ENCODE measurements around the gene AK9.

AK9 gene

DNA sequence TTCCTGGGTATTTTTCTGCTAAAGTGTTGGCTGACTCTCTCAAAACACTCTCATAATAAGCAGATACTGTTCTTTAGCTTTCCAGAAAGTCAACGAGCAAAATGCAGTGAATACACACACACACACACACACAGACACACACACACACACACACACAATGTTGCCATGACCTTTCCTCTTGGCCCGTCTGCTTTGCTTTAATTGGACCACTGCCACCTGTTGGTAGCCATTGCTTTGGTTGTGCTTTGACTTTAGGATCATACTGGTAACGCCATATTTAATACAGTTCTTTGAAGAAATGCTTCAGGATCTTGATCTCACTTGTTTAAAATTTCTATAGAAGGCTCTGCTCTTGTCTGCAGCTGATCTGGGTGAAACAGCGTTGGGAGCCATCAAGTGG lies 4.5 kb upstream of the AK9 start:
- DNase-seq, result no peak

DNA sequence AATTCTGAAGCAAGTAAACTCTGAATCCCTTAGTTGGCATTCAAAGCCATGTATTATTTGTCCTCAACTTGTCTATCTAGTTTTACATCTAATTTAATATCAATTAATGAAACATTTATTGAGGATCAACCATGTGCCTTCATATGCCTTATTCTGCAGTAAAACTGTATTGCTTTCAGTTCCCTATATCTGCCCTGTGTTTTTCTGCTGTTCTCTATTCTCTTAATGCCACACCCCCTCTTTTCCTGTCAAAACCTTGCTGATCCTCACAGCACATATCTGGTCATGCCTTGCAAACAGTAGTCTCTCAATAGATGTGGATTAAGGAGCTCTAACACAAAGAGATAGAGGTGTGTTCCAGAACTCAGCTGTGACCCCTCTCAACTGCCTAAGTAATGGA lies 2.1 kb upstream of the AK9 start:
- DNase-seq, result no peak

DNA sequence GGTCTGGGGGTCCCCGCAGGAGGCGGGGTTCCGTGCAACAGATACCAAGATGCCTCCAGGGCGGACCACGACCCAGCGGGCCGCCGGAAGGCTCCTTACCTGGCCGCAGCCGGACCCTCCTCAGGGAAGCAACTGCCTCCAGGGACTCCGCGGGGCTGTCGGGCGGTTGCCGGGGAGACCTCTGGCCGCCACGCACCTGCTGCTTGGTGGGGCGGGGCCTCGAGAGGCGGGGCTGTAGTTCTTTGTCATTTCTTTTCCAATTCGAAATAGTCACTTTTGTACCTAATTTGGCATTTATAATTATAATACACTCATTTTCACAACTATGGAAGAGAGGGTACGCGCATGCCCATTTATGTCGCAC lies 647 bp downstream of the AK9 start:
- peak; percentile 30 for DNase-seq

DNA sequence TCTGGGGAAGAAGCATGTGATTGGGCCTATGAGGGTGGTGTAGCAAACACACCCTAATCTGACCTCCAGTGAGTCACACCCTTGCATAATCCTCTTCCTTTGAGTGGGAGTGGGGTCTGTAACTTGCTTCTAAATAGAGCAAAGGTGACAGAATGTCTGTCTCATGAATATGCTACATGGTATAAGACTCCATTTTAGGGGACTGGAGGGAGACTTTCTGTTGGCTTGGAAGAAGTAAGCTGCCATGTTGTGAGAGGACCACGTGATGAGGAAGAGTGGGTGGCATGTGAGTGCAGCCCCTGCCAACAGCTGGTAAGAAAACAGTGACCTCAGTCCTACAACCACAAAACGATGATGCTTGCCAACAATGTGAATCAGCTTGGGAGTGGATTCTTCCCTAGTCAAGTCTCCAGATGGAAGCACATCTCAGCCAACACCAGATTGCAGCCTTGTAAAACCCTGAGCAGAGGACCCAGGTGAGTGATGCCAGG lies 3.7 kb downstream of the AK9 start:
- no peak for DNase-seq

DNA sequence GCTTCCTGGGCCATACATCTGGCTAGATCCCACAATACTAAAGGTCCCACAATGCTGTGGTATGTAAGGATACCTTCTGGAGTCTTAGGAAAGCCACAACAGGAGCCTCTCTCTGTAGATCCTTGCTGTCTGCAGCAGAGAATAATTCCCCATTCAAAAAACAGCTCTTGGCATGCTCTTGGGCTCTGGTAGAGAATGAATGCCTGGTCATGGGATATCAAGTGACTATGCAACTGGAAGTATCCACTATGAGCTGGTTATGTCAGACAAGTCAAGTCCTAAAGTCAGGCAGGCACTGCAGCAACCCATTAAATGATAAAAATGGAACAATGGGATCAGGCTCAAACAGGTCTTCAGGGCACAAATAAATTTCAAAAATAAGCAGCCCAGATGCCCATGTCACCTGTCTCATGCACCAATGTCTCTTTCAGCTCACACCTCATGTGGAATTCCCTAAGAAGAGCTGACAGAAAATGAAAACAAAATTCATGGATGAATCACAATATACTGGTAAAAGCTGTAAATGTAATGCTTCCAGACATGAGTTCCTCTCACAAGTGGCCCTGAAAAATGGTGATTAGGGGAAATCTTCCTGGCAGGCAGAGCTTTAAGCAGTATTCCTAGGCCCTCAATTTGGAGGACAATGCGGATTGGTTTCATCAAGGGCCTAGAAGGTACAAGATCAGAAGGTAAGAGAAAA lies 4.3 kb downstream of the AK9 start:
- no peak for DNase-seq

DNA sequence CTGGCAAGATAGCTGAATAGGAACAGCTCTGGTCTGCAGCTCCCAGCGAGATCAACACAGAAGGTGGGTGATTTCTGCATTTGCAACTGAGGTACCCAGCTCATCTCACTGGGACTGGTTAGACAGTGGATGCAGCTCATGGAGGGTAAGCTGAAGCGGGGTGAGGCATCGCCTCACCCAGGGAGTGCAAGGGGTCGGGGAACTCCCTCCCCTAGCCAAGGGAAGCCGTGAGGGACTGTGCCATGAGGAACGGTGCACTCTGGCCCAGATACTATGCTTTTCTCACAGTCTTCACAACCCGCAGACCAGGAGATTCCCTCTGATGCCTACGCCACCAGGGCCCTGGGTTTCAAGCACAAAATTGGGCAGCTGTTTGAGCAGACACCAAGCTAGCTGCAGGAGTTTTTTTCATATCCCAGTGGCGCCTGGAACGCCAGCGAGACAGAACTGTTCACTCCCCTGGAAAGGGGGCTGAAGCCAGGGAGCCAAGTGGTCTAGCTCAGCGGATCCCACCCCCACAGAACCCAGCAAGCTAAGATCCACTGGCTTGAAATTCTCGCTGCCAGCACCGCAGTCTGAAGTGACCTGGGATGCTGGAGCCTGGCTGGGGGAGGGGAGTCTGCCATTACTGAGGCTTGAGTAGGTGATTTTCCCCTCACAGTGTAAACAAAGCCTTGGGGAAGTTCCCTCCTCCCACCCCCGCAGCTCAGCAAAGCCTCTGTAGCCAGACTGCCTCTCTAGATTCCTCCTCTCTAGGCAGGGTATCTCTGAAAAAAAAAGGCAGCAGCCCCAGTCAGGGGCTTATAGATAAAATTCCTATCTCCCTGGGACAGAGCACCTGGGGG lies 12.1 kb downstream of the AK9 start:
- DNase-seq, result peak; percentile 27

DNA sequence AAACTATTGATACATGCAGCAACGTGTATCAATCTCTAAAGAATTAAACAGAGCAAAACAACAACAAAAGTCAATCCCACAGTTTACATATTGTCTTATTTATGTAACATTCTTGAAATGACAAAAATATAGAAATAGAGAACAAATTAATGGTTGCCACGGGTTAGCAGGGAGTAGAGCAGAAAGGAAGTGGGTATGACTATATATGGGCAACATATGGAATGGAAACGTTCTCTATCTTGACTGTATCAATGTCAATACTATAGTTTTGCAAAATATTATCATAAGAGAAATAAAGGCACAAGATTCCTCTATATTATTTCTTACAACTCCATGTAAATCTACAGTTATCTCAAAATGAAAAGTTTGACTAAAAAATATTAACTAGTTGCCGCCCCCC lies 12.8 kb downstream of the AK9 start:
- DNase-seq, result no peak

DNA sequence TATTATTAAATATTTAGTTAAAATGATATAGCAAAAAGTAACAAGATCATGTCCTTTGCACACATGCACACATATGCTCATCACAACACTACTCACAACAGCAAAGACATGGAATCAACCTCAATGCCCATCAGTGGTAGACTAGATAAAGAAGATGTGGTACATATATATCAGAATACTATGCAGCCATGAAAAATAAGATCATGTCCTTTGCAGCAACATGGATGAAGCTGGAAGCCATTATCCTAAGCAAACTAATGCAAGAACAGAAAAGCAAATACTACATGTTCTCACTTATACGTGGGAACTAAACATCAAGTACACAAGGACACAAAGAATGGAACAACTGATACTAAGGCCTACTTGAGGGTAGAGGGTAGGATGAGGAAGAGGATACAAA lies 14.3 kb downstream of the AK9 start:
- no peak for DNase-seq

DNA sequence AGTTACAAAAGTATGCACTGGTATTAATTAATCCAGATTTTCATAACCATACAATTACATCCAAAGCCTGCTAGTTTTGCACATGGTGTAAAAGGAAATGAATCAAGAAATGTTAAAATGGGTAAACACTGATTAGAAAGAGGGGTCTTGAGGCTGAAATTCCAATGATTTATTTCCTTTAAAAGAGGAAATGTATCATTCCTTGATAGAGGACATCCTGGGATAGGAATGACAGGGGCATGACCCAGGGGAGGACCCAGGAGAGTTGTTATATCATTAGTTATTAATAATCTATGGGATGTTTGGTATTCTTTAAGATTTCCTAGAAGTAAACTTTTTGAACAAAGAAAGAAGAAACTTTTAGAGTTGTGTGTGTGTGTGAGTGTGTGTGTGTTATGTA lies 18.2 kb downstream of the AK9 start:
- DNase-seq, result no peak

DNA sequence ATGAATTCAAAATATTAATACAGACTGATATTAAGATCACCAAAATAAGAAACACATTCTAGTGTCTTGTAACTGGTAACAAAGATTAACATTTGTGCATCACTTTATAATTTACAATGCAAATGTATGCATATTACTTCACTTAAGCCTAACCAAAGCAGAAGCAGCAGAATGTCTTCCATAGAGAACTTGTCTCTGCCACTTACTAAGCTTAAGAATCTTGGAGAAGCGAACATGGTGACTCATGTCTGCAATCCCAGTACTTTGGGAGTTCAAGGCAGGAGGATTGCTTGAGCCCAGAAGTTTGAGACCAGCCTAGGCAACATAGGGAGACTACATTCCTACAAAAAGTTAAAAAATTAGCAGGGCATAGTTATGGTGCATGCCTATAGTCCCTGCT lies 18.8 kb downstream of the AK9 start:
- no peak for DNase-seq

DNA sequence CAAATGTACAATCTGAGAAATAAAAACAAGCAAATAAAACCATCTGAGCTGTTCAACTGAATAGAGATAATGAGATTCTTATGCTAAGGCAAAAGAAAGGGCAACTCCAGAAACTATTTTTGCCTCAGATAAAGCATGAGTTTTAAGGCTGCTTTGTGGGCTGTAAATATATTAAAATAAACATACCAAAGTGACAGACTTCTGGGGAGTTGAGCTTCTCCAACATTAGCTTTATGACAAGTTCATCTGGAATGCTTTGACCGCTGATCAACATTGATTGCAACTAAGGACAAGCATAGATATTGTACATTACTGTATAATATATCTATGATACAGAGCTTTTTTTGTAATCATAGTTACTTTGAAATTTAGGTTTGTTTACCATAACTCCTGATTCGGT lies 19.3 kb downstream of the AK9 start:
- DNase-seq, result no peak

DNA sequence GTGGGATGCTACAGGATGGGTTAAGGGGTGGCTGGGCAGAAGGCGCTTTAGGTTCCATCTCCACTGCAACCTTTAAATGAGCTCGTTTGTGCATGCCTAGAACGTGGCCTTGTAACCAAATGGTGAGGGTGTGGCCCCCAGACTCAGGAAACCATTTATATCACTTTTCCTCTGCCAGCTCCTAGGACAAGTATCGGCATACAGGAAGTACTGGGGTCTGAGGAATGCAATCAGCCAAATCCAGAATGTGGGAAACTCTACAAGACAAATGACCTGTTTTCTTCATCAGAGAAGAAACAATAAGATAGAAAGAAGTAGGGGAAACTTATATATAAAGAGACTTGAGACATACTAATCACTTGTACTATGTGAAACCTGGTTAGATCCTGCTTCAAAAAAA lies 21.2 kb downstream of the AK9 start:
- DNase-seq, result no peak

DNA sequence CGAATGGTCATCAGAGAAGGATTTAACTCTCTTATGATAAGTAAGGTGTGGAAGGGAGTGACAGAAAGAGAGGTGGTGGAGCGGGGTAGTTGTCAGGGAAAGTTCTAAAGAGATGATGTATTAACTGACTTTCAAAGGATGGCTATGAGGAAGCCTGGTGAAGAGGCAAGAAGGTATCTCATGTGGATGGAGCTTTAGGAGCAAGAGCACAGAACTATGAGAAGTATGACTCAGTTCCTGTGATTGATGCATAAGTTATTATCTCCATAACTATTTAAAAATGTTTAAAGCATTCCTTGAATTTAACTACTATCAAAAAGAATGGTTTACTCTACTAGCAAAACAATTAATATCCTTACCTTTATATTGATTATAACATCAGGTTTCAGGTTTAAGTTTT lies 28.8 kb downstream of the AK9 start:
- DNase-seq, result no peak

DNA sequence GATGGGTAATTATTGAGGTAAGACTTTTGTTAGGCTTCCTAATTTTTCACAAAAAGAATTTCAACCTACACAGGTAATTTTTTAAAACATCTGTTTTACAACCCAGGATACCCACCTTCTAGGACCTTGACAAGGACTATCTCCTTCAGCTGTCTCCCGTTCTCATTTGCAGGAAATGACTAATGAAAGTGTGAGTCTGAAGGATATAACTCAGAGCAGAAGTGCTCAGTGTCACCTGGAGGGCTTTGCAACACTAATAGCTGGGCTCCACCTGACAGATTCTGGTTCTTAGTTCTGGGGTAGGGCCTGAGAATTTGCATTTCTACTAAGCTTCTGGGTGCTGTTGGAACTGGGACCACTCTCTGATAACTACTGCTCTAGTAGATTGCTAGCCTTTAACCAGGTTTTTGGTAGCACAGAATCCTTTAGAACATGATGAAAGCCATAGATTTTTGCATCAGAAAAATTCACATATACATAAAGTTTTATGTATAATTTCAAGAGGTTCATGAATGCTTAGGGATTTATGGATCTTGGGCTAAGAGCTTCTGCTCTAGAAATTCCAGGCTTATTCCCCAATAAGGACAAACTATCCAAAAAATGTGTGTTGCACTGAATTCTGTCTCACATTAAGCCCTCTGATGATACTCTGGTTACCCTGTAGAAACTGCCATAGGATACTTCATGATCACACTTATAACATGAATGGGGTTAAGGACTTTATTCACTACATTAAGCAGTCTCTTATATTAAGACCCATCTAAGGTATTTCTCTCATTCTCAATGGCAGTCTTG lies 30.3 kb downstream of the AK9 start:
- DNase-seq, result no peak

DNA sequence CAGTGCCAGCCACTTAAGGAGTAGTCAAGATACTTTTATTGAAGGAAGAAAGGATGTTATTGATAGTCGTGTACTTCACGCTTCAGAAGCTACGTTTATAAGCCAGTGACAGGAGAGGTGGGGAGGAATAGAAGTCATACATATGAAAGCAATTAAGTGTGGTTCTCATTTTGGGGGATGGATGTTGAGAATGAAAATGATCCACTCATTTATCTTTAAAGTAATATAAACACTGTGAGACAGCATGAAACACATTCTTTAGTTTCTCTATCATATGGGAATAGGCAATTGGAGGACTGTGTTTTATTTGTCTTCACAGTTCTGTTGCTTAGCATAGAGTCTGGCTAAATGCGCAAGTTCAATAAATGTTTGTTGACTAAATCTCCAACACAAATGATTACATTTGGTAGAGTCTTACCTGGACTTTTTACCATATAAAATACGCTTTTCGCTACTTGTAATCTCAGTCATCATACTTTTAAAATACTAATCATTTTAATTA lies 35.2 kb downstream of the AK9 start:
- DNase-seq, result no peak

DNA sequence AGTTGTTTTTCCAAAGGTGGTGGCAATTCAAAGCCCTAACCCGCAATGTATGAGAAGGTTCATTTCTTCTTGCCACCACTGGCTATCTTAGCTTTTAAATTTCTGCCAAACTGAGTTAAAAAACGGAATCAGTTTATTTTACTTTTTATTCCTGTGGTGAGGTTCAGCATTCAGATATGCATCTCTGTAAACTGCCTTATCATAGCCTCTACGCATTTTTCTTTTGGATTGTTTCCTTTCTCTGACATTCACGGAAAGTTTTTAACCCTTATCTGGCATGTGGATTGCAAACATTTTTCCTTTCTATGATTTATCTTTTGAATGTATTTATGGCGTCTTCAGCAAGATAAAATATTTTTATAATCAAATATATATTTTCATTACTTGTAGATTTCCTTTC lies 37.7 kb downstream of the AK9 start:
- no peak for DNase-seq

DNA sequence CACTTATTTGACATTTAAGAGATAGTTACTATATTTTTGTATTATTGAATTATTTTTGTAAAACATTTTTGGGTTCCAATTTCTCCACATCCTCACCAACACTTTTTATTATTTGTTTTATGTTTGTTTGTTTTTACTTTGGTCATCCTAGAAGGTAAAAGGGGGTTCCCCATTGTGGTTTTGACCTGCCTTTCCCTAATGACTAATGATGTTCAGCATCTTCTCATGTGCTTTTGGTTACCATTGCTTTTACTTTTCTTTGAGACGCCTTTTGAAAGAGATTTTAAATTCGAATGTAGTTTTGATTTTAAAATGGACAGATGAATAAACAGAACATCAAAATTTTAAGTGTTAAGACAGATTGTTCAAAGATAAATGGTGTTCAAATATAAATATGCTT lies 46.9 kb downstream of the AK9 start:
- DNase-seq, result no peak

DNA sequence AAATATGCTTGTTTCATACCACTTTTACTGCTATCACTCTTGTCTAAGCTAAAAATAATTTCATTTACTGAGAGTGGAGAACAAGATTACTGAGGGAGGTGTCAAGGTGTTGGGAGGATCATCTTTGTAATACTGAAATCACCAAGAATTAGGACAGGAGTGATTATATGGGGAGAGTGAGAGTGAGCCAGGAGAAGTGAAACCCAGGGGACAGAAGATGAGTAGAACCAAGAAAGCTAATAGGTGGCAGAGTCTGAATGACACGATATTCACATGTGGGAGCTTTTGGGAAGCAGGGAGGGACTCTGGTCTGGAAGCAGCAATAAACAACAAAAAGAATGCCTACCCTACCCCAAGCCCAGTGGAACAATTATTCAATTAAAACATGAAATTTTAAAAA lies 58.6 kb downstream of the AK9 start:
- DNase-seq, result no peak

DNA sequence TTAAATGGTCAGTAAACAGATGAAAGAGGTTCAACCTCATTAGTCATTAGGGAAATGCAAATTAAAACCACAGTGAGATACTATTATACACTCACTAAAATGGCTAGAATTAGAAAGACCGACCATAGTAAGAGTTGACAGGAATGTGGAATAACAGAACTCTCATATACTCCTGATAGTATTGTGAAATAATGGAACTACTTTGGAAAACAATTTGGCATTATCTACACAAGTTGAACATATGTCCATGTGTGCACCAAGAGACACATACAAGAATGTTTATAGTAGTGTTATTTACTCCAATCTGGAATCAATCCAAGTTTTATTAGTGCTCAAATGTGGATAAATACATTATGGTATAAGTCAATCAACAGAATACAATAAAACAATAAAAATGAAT lies 59.6 kb downstream of the AK9 start:
- DNase-seq, result no peak

DNA sequence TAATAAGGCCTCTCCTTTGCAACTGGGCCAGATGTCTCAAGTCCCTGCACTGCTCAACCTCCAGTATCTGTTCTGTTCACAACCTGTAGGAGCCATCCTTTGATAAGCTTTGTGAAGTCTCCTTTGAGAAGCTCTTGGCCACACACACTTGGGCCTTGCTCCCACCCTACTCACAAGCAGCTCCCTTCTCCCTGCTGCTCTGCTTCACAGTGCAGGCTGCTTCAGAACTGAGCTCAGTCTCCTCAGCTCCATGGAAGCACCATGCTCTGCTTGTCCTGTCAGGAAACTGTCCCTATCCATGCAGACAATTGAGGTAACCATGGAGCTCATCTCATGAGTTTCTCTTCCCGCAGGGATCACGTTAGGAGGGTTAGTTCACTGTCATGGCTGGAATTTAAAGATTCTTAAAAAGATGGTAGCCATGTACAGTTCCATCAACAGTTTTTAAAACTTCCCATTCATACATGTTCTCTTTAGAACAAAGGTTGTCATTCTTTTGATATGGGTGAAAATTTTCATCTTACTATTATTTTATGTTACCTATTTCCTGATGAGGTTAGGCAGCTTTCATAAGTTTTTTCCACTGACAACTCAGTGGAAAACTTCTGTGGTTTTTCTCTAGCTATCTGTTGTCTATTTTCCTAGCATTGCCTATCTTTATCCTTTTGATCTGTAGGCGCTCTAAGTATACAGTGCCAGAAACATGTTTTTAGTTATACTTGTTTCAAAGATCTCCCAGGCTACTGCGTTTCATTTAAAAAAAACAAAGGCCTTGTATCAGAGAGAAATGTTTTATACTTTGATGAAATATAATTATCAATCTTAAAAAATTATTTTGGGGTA lies 62.6 kb downstream of the AK9 start:
- DNase-seq, result no peak

DNA sequence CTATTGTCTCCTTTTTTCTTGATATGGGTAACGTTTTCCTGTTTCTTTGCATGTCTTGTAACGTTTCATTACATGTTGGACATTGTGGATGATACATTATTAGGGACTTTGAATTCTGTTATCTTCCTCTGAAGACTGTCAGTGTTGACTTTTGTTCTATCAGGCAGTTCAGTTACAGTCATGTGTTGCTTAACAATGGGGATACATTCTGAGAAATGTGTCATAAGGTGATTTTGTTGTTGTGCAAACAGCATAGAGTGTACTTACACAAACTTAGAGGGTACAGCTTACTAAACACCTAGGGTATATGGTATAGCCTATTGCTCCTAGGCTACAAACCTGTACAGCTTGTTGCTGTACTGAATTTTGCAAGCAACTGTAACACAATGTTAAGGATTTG lies 64.7 kb downstream of the AK9 start:
- no peak for DNase-seq

DNA sequence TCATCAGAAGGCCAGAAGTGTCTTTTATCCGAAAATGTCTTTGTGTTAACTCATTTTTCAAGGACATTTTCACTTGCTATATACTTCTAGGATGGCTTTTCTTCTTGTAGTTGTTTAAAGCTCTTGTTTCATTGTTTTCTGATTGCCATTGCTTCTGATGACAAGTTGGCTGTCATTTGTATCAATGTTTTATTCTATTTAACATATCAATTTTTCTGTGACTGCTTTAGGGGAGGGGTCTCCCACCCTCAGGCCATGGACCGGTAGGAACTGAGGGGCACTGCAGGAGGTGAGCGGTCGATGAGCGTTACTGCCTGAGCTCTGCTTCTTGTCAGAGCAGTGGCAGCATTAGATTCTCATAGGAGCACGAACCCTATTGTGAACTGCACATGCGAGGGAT lies 65.8 kb downstream of the AK9 start:
- no peak for DNase-seq

DNA sequence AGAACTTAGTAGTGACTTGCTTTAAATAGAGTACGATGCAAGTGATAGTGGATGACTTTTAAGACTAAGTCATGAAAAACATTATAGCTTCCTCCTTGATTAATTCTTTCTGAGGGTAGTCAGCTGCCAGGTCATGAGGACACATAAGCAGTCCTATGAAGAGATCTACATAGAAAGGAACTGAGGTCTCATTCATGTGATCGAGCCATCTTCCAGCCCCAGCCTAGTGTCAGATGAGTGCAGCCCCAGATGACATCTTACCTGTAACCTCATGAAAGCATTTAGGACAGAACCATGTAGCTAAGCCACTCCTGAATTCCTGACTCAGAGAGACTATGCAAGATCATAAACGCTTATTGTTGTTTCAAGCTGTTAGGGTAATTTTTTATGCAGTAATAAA lies 67.7 kb downstream of the AK9 start:
- no peak for DNase-seq

Measured in NCI-H2107 (cell line).